Superior temporal gyrus (tissue), 1 donor: ENCODE measurements around the gene ANGPTL7.

Source experiments
- DNase-seq: peaks from one replicate; pipeline ENCODE4 v3.0.0-alpha.2; 2016; ENCODE audit errors: extremely low spot score

The ANGPTL7 gene

DNA sequence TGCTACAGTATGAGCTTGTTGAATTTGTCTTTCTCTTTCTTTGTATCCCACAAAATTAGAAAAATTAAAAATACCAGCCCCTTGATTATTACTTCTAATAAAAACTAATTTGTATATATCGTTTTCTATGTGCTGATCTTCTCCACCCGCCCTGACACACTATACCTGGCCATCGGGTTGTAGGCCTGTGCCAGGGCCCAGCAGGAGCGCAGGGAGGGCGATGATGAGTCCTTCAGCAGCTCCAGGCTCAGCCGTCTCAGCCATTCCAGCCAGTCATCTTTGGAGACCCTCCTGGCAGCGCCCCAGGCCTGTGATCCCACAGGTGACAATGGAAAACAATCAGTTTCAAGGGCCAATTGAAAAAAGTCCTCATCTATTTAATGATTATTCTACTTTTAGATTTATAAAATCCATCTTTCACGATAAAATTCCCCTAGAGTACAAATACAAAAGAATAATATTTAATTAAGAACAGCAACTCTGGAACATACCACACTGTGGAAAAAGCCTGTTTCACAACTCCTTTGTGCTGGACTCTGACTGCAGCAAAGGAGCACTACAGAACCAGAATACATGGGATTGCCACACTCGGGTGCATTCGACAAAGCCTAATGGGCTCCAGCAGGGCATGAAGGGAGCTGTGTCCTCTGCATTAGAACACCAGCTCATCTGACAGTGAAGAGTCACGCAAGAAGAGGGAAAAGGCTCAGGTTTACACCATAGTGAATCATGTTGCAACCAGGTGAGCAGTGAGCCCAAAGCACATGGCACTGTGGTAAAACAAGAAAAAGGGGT lies 15.4 kb downstream of the ANGPTL7 start:
- DNase-seq: no peak

DNA sequence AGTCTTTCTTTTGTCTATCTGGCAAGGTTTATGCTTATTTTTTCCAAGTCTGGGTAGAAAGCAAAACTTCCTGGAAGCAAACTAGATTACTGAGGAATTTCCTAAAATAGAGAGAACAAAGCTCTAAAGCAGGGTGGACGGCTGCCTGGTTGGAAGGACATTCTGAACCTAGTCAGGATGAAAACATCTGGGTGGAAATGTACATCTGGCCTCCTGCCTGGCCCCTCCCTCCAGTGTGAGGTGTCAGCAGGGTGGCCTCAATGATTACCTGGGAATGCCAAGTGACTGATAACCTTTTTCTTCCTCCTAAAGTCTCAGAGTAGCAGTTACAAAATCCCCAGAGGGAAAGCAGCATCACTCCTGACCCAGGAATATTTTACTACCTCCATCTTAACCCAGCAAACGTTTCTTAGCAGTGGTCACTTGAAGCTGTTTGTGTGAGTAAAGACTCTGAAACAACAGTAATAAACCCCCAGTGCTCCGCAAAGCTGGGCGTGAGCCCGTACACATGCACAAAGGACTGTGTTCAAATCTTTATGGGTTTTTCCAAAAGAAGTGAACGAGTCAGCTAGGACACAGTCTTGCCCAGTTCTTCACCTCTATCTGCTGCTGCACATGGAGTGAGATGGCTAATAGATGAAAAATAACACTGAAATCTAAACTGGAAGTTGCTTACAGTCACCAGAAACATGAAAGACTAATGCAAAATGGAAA lies 18.9 kb downstream of the ANGPTL7 start:
- no peak for DNase-seq

DNA sequence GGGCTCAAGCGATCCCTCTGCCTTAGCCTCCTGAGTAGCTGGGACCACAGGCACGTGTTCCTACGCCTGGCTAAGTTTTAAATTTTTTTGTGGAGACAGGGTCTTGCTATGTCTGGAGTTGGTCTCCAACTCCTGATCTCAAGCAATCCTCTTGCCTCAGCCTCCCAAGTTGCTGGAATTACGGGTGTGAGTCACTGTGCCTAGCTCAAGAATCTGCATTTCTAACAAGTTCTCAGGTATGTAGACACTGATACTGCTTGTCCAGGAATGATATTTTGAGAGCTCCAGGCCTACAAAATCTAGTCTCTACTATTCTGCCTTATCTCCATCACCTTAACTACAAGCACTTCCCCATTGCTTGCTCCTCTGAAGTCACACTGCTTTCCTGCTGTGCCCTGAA lies 22.3 kb downstream of the ANGPTL7 start:
- DNase-seq: no peak

DNA sequence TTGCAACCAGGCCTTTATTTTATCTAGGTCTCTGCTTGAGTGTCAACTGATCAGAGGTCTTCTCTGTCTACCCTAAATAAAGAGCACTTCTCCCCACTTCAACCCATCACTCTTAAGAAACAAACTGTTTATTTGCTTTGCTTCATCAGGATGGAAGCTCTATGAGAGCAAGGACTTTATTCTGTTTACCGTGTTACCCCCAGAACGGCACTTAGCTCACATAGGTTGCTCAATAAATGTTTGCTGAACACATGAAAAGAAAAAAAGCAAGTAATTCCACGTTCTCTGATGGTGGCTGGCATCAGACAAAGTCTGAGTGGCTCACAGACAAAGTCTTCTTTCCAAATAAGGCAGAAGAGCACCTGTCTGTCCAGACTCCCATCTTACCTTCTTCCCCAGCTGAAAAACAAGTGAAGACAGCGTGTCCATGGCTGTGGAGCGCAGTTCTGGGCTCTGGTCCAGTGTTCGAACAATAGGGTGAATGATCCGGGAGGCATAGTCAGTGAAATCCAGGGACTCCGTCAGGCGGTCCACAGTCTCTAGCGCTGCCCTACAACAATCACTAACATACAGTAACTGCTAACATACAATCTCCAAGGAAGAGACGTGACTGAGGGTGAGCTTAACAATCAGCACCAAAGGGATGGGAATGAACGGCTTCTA lies 22.9 kb downstream of the ANGPTL7 start:
- DNase-seq: peak; percentile 88

DNA sequence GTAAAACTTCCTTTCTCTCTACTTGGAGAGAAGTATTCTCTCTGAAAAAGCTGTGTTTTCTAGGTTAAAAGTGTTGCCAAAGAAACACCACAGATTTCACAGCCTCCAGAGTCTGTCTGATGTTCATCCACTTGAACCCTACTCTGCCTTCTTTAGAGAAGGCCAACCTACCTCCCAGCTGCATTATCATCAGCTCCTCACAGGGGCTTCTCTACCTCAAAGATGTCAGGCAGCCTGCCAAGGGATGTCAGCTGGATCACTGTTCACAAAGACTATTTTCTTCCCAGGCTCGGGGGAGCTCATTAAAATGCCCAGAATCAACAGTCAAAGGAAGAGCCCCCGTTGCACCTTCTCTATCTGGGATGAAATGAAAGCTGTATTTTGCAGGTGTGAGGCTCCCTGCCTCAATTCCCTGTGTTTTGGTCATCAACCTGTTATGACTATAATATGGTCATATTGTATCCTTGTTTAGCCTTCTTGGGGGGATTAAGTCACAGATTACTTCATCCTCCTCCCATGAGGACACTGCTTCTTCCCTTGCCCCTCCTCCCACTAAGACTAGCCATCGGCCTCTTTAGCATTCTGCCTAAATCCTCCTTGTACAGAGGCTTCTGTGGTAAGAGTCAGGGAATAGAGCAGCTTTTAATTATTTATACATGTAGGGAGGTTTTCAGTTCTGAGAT lies 25.7 kb downstream of the ANGPTL7 start:
- DNase-seq: no peak

DNA sequence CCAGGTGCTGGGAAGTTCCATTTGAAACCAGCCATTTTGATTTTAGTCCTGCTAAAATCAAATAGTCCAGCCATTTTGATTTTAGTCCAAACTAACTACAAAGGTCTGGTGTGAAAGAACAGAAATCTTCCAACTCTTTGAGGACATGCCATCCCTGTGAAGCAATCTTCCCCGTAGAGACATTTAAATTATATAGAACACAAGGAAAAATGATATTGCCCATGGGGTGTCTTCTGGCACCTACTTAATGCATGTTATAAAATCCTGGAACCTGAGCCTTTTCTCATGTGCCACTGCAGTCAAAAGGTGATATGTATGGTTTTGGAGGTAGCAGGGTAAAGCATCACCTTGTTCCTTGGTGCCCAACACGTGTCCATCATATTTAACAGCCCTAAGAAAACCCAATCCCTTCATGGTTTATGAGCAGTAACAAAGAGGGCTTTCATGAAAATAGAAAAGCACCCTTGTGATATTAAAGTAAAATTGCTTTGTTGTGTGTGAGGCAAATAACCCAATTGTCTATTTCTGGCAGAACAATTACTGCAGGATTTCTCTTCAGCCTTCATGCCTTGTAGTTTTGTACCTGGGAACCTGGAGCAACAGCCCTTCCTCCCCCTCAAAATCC lies 26.3 kb downstream of the ANGPTL7 start:
- peak; percentile 56 for DNase-seq

DNA sequence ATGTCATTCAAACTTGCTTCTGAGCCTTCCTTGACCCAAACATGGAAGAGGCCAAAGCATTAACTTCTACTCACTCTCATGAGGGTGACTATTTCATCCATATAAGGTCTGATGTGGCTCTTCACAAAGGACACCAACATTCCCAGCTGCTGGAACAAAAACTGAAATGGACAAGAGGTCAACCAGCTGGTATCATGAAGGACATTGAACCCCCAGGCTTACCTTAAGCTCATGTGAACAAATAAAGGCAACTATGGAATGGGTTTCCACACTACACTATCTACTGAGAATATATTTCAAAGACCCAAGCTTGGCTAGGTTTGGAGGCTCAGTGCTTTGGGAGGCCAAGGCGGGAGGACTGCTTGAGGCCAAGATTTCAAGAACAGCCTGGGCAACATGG lies 26.9 kb downstream of the ANGPTL7 start:
- no peak for DNase-seq

DNA sequence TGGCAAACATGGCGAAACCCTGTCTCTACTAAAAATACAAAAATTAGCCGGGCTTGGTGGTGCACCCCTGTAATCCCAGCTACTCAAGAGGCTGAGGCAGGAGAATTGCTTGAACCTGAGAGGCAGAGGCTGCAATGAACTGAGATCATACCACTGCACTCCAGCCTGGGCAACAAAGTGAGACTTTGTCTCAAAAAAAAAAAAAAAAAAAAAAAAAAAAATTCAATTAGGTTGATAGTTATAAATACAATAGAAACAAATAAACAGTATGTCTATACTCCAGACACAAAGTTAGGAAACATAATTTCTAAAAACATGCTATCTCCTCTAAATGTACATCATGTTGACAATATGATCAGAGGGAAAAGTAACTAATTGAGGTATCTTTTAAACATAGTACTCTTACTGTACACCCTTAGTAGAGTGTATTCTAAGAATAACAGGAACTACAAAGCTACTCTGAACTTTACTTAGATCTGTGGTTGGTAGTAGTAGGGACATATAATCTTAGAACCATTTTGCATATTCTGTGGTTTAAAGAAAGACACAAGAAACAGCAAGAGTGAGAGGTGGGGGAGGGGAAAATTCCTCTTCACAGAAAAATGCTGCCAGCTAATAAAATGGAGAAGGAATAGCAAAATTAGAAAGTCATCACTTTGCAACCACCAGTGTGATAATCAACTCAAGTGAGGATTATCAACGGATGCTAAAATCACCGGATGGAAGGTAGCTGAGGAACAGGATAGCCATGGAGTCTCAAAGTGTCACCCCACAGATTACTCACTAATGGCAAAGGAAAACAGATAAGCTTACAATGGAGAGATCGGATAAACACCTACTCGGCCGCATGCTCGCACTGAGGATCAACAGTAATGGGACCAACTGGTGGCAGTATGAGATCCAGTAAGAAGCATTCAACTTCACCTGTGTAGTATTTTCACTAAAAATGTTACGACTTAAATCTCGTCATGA lies 38.2 kb downstream of the ANGPTL7 start:
- DNase-seq: no peak

DNA sequence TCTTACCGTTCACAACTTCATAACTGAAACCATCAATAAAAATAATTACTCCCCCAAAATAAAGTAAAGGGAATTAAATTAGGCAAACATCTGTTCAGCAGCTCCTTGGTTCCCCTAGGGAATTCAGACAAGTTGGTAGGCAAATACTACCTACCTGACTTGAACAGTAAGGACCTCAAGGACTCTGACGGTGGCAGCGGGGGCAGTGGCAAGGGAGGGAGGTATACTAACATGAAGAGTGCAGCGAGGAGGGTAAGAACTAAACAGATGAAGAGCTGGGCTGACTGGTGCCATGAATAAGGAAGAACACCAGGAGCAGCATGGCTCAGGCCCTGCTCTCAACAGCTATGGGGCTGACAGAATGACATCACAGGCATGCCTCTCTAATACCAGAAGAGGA lies 40.0 kb downstream of the ANGPTL7 start:
- no peak for DNase-seq

DNA sequence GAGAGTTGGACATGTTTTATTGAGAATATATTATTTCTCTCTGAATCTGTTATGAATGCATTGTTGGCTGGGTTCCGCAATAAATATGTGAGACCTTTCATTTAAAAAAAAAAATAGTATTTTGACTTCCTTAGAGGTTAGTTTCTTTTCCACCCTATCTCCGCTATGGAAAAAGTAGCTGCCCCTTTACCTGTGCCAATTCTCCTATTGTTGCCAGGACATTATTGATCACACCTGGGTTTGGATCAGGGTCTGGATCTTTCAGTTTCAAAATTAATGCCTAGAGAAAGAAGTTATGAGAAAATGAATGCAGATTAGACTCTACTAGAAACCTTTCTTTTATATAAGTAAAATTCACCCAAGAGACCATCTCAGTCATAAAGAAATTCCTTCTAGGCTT lies 44.1 kb downstream of the ANGPTL7 start:
- DNase-seq: no peak

DNA sequence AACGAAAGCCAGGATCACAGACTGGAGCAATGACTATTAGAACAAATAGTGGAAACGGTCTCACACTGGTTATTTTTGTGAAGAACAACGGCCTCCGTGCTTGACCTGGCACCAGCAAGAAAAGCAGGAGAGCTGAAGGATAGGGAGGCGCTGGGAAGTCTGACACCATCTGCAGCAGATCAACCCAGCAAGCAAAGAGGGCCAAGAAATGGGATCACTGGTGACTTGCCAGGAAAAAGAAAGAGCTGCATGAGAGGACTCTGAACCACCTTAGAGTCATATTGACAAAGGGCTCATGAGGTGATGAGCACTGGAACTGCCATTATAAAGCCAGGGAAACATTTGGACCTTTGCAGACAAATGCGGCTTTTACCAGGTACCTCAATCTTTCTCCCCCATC lies 48.2 kb downstream of the ANGPTL7 start:
- no peak for DNase-seq

DNA sequence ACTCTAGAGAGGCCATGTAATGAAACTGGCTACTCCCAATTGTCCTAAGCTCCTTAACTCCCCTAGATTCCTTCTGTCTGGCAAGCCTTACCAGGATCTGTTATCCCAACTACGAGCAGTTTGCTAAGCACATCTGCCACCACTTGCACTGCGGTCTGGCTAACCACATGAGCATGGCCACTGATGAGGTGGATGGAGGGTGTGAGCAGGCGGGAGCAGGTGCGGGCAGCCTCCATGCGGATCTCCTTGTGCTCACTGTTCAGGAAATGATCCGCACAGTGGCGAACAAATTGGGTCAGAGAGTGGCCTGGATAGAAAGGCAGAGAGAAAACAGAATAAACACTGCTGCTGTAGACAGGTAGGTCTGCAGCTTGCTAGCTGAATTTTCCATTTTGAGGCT lies 49.2 kb downstream of the ANGPTL7 start:
- DNase-seq: no peak

DNA sequence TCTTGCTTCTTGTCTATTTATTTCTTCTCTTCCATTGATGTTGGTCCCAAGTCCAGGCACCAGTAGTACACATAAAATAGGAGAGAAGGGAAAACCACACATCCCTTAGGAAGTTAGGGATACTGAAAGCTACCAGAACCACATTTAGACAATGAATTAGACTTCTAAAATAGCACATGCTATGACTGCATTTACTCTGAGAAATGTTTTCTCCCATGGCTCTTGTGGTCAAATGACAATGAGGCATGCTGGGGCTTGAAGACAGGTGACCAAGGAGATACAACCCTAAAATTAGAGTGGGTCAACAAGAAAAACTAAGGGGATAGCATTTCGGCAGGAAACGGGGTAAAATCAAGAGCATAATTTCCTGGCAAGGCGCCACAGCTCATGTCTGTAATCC lies 56.1 kb downstream of the ANGPTL7 start:
- no peak for DNase-seq
